ENCODE measurements around the gene SEPHS1. TPM values are rescaled to one million over a fixed set of nuclear protein-coding genes. Genes with fewer than 3 reads are reported as not detected.

The SEPHS1 gene
- total RNA-seq, 2 donors from 2014 or later: 127 to 268 TPM

GRCh38 chr10:13306103-13306502 is 42.0 kb downstream of the SEPHS1 start:
- H3K9me3 ChIP-seq (ENCODE audit: control insufficient read depth, low read length): no peaks in the 10 kb centered on the region
- no peaks in the 10 kb centered on the region for H3K36me3 ChIP-seq (ENCODE audit: control insufficient read depth, insufficient read depth, low read length)
- H3K27ac ChIP-seq (ENCODE audit: low read depth, low read length): no peak overlapping the region
- TF ChIP-seq, protein P1, sequence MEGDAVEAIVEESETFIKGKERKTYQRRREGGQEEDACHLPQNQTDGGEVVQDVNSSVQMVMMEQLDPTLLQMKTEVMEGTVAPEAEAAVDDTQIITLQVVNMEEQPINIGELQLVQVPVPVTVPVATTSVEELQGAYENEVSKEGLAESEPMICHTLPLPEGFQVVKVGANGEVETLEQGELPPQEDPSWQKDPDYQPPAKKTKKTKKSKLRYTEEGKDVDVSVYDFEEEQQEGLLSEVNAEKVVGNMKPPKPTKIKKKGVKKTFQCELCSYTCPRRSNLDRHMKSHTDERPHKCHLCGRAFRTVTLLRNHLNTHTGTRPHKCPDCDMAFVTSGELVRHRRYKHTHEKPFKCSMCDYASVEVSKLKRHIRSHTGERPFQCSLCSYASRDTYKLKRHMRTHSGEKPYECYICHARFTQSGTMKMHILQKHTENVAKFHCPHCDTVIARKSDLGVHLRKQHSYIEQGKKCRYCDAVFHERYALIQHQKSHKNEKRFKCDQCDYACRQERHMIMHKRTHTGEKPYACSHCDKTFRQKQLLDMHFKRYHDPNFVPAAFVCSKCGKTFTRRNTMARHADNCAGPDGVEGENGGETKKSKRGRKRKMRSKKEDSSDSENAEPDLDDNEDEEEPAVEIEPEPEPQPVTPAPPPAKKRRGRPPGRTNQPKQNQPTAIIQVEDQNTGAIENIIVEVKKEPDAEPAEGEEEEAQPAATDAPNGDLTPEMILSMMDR (conservative IDR thresholded peaks at IDR 0.05): no peak
- no peak for DNase-seq
- H3K27me3 ChIP-seq (ENCODE audit: control insufficient read depth, insufficient read depth, low read length, poor library complexity, severe bottlenecking): no peaks in the 10 kb centered on the region
- 91 to 93% methylated on average over 5 to 6 of the region's 6 CpGs for WGBS, 2 experiments (ENCODE audit: insufficient coverage in 1 of 2, insufficient read length in 1 of 2)
- H3K4me1 Mint-ChIP-seq: peaks cover 4% of the 10 kb centered on the region
- H3K4me3 ChIP-seq (ENCODE audit: low read length): no peak overlapping the region
- H3K27ac Mint-ChIP-seq: no peak overlapping the region
- no peak overlapping the region for H3K4me3 Mint-ChIP-seq
- H3K36me3 Mint-ChIP-seq (ENCODE audit: low read depth): no peaks in the 10 kb centered on the region
- H3K9me3 Mint-ChIP-seq: no peaks in the 10 kb centered on the region
- no peaks in the 10 kb centered on the region for H3K4me1 ChIP-seq (ENCODE audit: control insufficient read depth, insufficient read depth, low read length)
- H3K27me3 Mint-ChIP-seq (ENCODE audit: insufficient read depth): no peaks in the 10 kb centered on the region
- no peak overlapping the region for H3K9ac ChIP-seq (ENCODE audit: extremely low read depth, low read length, poor library complexity, severe bottlenecking)

DNA sequence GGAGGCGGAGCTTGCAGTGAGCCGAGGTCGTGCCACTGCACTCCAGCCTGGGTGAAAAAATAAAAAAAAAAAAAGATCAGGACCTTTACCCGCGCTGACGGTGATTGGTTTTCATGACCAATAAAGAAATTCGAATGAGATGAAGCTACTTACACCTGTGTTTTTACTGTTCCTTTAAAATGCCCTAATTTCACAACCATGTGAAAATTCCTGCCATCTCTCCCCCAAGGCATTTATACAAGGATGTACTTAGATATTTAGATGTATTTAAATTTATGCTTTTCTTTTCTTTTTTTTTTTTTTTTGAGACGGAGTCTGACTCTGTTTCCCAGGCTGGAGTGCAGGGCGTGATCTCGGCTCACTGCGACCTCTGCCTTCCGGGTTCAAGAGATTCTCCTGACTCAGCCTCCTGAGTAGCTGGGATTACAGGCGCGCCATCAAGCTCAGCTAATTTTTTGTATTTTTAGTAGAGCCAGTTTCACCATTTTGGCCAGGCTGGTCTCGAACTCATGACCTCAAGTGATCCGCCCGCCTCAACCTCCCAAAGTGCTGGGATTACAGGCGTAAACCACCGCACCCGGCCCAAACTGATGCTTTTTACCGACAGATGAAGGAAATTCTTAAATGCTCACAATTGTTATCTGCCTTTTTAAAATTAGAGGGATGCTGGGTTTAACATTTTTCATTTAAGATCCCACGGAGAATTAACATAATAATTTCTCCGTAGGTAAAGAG is 45.1 kb downstream of the SEPHS1 start:
- Histone ChIP-seq H3K36me3 (ENCODE audit: control insufficient read depth, insufficient read depth, low read length) (no peaks in the 10 kb centered on the region), H3K9ac (ENCODE audit: extremely low read depth, low read length, poor library complexity, severe bottlenecking) (no peak overlapping the region), H3K4me1 (ENCODE audit: control insufficient read depth, insufficient read depth, low read length) (no peaks in the 10 kb centered on the region), H3K4me3 (ENCODE audit: low read length) (no peak overlapping the region), H3K27ac (ENCODE audit: low read depth, low read length) (no peak overlapping the region), H3K27me3 (ENCODE audit: control insufficient read depth, insufficient read depth, low read length, poor library complexity, severe bottlenecking) (no peaks in the 10 kb centered on the region), H3K9me3 (ENCODE audit: control insufficient read depth, low read length) (no peaks in the 10 kb centered on the region)
- Mint-ChIP-seq H3K27ac (no peak overlapping the region), H3K9me3 (no peaks in the 10 kb centered on the region), H3K4me1 (peaks cover 6% of the 10 kb centered on the region), H3K27me3 (ENCODE audit: insufficient read depth) (no peaks in the 10 kb centered on the region), H3K36me3 (ENCODE audit: low read depth) (no peaks in the 10 kb centered on the region), H3K4me3 (peak overlapping the region; percentile 71)
- 72 to 87% methylated on average over 13 to 23 of the region's 23 CpGs for WGBS, 2 experiments (ENCODE audit: insufficient coverage in 1 of 2, insufficient read length in 1 of 2)
- TF ChIP-seq, protein P1 (conservative IDR thresholded peaks at IDR 0.05): no peak
- no peak for DNase-seq

- Mint-ChIP-seq H3K9me3 (no peaks in the 10 kb centered on the region), H3K36me3 (ENCODE audit: low read depth) (no peaks in the 10 kb centered on the region), H3K4me3 (peak within 1 kb of the TSS; percentile 49), H3K4me1 (peaks cover 6% of the 10 kb centered on the region), H3K27me3 (ENCODE audit: insufficient read depth) (no peaks in the 10 kb centered on the region), H3K27ac (peak within 1 kb of the TSS; percentile 77)
- TF ChIP-seq, protein P1 (conservative IDR thresholded peaks at IDR 0.05): no peak
- Histone ChIP-seq H3K9me3 (ENCODE audit: control insufficient read depth, low read length) (no peaks in the 10 kb centered on the region), H3K4me1 (ENCODE audit: control insufficient read depth, insufficient read depth, low read length) (no peaks in the 10 kb centered on the region), H3K9ac (ENCODE audit: extremely low read depth, low read length, poor library complexity, severe bottlenecking) (peak within 1 kb of the TSS; percentile 75), H3K27ac (ENCODE audit: low read depth, low read length) (peak within 1 kb of the TSS; percentile 57), H3K27me3 (ENCODE audit: control insufficient read depth, insufficient read depth, low read length, poor library complexity, severe bottlenecking) (no peaks in the 10 kb centered on the region), H3K36me3 (ENCODE audit: control insufficient read depth, insufficient read depth, low read length) (no peaks in the 10 kb centered on the region), H3K4me3 (ENCODE audit: low read length) (peak within 1 kb of the TSS; percentile 83)
- DNase-seq: peak; percentile 93
- 2 to 3% methylated on average over 40 to 88 of the region's 88 CpGs for whole genome bisulfite sequencing, 2 experiments (ENCODE audit: insufficient coverage in 1 of 2, insufficient read length in 1 of 2)
Observed at GRCh38 chr10:13299437-13300287, 48.4 kb downstream of the SEPHS1 start, which contains the start of gene PHYH. TSS of gene PHYH (minus strand) at chr10:13300064. CDS start at chr10:13300042, 22 bp downstream.
